ENCODE measurements around the gene ZDHHC7. TPM values are rescaled to one million over a fixed set of nuclear protein-coding genes. Genes with fewer than 3 reads are reported as not detected.

Gene ZDHHC7
- total RNA-seq, 1 experiment from 2014 or later = 39.9 TPM

DNA sequence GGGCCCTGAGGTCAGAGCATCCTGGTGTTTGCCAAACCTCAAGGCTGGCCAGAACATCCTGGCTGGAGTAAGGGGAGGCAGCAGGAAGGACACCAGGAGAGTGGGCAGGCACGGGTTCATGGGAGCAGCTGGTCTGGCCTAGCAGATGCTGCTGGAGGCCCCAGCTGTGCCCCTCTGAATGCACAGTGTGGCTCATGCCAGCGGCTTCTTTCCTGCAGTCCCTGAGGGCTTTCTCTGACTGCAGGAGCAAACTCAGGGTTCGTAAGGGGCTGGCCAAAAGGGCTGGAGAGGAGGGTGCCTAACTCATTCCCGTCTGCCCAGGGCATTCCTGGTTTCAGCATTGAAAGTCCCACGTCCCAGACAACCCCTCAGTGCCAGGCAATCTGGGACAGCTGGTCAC, 78.7 kb downstream of the ZDHHC7 start:
- intact Hi-C loops (cut with micrococcal nuclease) = loop anchor here (10.0 kb wide), 1 partner anchor 302 kb away; no protein-coding TSS in a partner anchor
- H3K9me2 ChIP-seq (ENCODE audit: insufficient read depth) = no peaks in the 10 kb centered on the region
- H3K4me1 ChIP-seq (ENCODE audit: control insufficient read depth in 1 of 2, insufficient read depth in 2 of 2, low read length in 2 of 2) = peaks cover 0 to 8% of the 10 kb centered on the region in 2 experiments; a peak in 1 of 4 replicates
- H3K4me3 ChIP-seq (replicated peaks in 1 of 2; ENCODE audit: low read depth in 1 of 2, low read length in 2 of 2) = no peak overlapping the region
- no peak overlapping the region for H3K4me2 ChIP-seq (ENCODE audit: low read length)
- RAD21 ChIA-PET (ENCODE audit: low non-redundant PET in 1 of 2, low total read pairs in 2 of 2, uncharacterized antibody in 2 of 2, unreplicated experiment in 2 of 2) = no interaction called here
- H3K79me2 ChIP-seq (ENCODE audit: insufficient read depth, low read length) = no peaks in the 10 kb centered on the region
- H3K27me3 ChIP-seq (ENCODE audit: insufficient read depth, low read length) = no peaks in the 10 kb centered on the region
- no peak overlapping the region for H2AFZ ChIP-seq (ENCODE audit: low read depth, low read length, poor library complexity, severe bottlenecking)
- H3K27ac ChIP-seq (ENCODE audit: low read depth, low read length) = no peak overlapping the region
- BruUV-seq (replicated peaks) = no TSS peak
- POLR2A ChIA-PET = no interaction called here
- TF ChIP-seq YY1 (IDR thresholded peaks at IDR 0.05; ENCODE audit: extremely low read depth, insufficient replicate concordance, low read depth, low read length) = no peak
- TF ChIP-seq, protein P1, sequence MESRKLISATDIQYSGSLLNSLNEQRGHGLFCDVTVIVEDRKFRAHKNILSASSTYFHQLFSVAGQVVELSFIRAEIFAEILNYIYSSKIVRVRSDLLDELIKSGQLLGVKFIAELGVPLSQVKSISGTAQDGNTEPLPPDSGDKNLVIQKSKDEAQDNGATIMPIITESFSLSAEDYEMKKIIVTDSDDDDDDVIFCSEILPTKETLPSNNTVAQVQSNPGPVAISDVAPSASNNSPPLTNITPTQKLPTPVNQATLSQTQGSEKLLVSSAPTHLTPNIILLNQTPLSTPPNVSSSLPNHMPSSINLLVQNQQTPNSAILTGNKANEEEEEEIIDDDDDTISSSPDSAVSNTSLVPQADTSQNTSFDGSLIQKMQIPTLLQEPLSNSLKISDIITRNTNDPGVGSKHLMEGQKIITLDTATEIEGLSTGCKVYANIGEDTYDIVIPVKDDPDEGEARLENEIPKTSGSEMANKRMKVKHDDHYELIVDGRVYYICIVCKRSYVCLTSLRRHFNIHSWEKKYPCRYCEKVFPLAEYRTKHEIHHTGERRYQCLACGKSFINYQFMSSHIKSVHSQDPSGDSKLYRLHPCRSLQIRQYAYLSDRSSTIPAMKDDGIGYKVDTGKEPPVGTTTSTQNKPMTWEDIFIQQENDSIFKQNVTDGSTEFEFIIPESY (IDR thresholded peaks at IDR 0.05; ENCODE audit: extremely low read depth, insufficient replicate concordance, low read length) = no peak
- TF ChIP-seq, protein P2, sequence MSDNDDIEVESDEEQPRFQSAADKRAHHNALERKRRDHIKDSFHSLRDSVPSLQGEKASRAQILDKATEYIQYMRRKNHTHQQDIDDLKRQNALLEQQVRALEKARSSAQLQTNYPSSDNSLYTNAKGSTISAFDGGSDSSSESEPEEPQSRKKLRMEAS (IDR thresholded peaks at IDR 0.05) = no peak
- no peak for TF ChIP-seq RAD21 (IDR thresholded peaks at IDR 0.05; ENCODE audit: low read depth)
- no peak for TF ChIP-seq CEBPB (IDR thresholded peaks at IDR 0.05; ENCODE audit: low read depth)
- no peak for TF ChIP-seq SRF (IDR thresholded peaks at IDR 0.05; ENCODE audit: low read depth)
- no peaks in the 10 kb centered on the region for H3K9me3 ChIP-seq (ENCODE audit: control insufficient read depth in 1 of 2, insufficient read depth in 1 of 2, low read depth in 1 of 2, low read length in 2 of 2)
- ATAC-seq = no peak
- no peaks in the 10 kb centered on the region for H4K20me1 ChIP-seq (ENCODE audit: insufficient read depth)
- H3K36me3 ChIP-seq (ENCODE audit: control insufficient read depth in 1 of 2, insufficient read depth in 2 of 2, low read length in 2 of 2) = no peaks in the 10 kb centered on the region
- CTCF ChIA-PET = interaction anchor here (1.0 kb wide), 1 partner anchor 18 kb away, joined by 3 read pairs; no protein-coding TSS in a partner anchor
- no peak overlapping the region for H3K9ac ChIP-seq (ENCODE audit: low read length)
- no peak for DNase-seq (ENCODE audit: low read depth, low spot score)

GRCh38 chr16:84931506-84931905, 79.8 kb downstream of the ZDHHC7 start:
- ChIA-PET RAD21 (ENCODE audit: low non-redundant PET in 1 of 2, low total read pairs in 2 of 2, uncharacterized antibody in 2 of 2, unreplicated experiment in 2 of 2) (no interaction called here), POLR2A (no interaction called here), CTCF (interaction anchor here (1.4 kb wide), 1 partner anchor 21 kb away, joined by 6 read pairs; no protein-coding TSS in a partner anchor)
- peaks cover 0 to 8% of the 10 kb centered on the region in 2 experiments; a peak in 1 of 4 replicates for H3K4me1 ChIP-seq (ENCODE audit: control insufficient read depth in 1 of 2, insufficient read depth in 2 of 2, low read length in 2 of 2)
- H3K4me2 ChIP-seq (ENCODE audit: low read length) = no peak overlapping the region
- no peak overlapping the region for H3K4me3 ChIP-seq (replicated peaks in 1 of 2; ENCODE audit: low read depth in 1 of 2, low read length in 2 of 2)
- intact Hi-C loops (cut with micrococcal nuclease) = loop anchor here (10.0 kb wide), 1 partner anchor 303 kb away; no protein-coding TSS in a partner anchor
- BruUV-seq (replicated peaks) = no TSS peak
- no peak for ATAC-seq
- H3K9me2 ChIP-seq (ENCODE audit: insufficient read depth) = no peaks in the 10 kb centered on the region
- no peak for DNase-seq (ENCODE audit: low read depth, low spot score)
- H3K9ac ChIP-seq (ENCODE audit: low read length) = no peak overlapping the region
- no peaks in the 10 kb centered on the region for H3K9me3 ChIP-seq (ENCODE audit: control insufficient read depth in 1 of 2, insufficient read depth in 1 of 2, low read depth in 1 of 2, low read length in 2 of 2)
- no peaks in the 10 kb centered on the region for H3K79me2 ChIP-seq (ENCODE audit: insufficient read depth, low read length)
- H3K27me3 ChIP-seq (ENCODE audit: insufficient read depth, low read length) = no peaks in the 10 kb centered on the region
- H3K27ac ChIP-seq (ENCODE audit: low read depth, low read length) = no peak overlapping the region
- H2AFZ ChIP-seq (ENCODE audit: low read depth, low read length, poor library complexity, severe bottlenecking) = no peak overlapping the region
- H3K36me3 ChIP-seq (ENCODE audit: control insufficient read depth in 1 of 2, insufficient read depth in 2 of 2, low read length in 2 of 2) = no peaks in the 10 kb centered on the region
- H4K20me1 ChIP-seq (ENCODE audit: insufficient read depth) = no peaks in the 10 kb centered on the region
- TF ChIP-seq CEBPB (IDR thresholded peaks at IDR 0.05; ENCODE audit: low read depth) = no peak
- TF ChIP-seq POLR2AphosphoS5 (IDR thresholded peaks at IDR 0.05; ENCODE audit: low read depth, low read length) = no peak
- no peak for TF ChIP-seq SP1 (IDR thresholded peaks at IDR 0.05; ENCODE audit: low read depth)
- no peak for TF ChIP-seq EZH2 (IDR thresholded peaks at IDR 0.05)
- TF ChIP-seq SIN3A (IDR thresholded peaks at IDR 0.05; ENCODE audit: low read depth) = no peak
- no peak for TF ChIP-seq ATF3 (IDR thresholded peaks at IDR 0.05)
- no peak for TF ChIP-seq JUND (IDR thresholded peaks at IDR 0.05)
- TF ChIP-seq, protein P1 (IDR thresholded peaks at IDR 0.05; ENCODE audit: extremely low read depth, insufficient replicate concordance, low read length) = no peak
- TF ChIP-seq, protein P3, sequence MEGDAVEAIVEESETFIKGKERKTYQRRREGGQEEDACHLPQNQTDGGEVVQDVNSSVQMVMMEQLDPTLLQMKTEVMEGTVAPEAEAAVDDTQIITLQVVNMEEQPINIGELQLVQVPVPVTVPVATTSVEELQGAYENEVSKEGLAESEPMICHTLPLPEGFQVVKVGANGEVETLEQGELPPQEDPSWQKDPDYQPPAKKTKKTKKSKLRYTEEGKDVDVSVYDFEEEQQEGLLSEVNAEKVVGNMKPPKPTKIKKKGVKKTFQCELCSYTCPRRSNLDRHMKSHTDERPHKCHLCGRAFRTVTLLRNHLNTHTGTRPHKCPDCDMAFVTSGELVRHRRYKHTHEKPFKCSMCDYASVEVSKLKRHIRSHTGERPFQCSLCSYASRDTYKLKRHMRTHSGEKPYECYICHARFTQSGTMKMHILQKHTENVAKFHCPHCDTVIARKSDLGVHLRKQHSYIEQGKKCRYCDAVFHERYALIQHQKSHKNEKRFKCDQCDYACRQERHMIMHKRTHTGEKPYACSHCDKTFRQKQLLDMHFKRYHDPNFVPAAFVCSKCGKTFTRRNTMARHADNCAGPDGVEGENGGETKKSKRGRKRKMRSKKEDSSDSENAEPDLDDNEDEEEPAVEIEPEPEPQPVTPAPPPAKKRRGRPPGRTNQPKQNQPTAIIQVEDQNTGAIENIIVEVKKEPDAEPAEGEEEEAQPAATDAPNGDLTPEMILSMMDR (IDR thresholded peaks at IDR 0.05 in 2 of 3, conservative IDR thresholded peaks at IDR 0.05 in 1 of 3; ENCODE audit: borderline replicate concordance in 1 of 3, insufficient read depth in 1 of 3, low read depth in 2 of 3, low read length in 2 of 3) = no peak
- TF ChIP-seq FOSL1 (IDR thresholded peaks at IDR 0.05; ENCODE audit: low read depth) = no peak
